Epidermal melanocyte (primary cell): Measurements from ENCODE around the gene MOB3B.

Source experiments
- DNase-seq: peaks from one replicate; pipeline ENCODE4 v3.0.0; 2011; ENCODE audit warnings: low spot score; ENCODE audit not compliant: insufficient read length

MOB3B gene

DNA sequence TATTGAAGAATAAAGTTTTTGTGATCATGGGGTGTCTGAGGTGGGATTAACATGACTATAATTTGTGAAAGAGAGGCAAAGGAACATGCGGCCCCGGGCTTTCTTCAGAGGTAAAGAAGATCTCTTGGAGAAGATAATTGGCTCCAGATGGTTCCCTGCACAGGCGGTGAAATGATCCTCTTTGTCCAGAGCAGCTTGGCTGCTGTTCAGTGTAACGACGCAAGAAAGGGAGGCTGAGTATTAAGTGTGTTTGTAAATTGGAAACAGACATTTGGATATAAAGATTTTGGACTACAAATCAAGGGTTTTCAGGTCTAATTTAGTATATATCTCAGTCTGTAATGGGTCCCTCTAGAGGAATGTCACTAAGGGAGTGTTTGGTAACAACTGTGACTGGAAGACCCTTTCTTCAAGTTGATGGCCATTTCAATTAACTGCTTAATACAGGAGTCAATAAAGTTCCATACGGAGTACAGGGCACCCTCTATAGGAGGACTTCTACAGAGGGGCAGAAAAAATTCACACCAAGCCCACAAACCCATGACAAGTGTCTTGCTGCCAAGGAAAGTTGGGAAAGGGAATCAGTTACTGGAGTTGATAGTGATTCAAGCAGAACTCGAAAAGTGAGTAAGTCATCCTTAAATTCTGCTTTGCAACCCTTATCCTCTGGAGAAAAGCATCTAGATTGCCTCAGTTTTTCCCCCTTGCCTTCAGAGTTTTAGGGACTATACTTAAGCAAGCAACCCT is 236.8 kb downstream of the MOB3B start:
- DNase-seq = peak; percentile 23

GRCh38 chr9:27291292-27291691 is 238.3 kb downstream of the MOB3B start:
- no peak for DNase-seq

GRCh38 chr9:27282269-27282668 is 247.3 kb downstream of the MOB3B start:
- DNase-seq = no peak

DNA sequence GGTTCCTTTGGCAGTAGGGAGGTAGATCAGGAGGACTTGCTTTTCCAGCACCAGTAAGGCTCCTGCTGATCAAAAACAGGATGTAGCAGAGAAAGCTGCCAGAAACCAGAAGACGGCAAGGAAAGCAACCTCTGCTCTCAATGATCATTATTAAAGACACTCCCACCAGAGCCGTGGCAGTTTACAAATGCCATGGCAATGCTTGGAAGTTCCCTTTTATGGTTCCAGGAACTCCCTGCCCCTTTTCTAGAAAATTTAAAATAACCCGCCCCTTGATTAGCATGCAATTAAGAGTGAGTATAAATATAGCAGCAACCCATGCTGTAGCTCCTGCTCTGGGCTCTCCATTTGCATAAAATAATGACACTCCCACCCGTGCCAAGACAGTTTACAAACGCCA is 248.8 kb downstream of the MOB3B start:
- no peak for DNase-seq

DNA sequence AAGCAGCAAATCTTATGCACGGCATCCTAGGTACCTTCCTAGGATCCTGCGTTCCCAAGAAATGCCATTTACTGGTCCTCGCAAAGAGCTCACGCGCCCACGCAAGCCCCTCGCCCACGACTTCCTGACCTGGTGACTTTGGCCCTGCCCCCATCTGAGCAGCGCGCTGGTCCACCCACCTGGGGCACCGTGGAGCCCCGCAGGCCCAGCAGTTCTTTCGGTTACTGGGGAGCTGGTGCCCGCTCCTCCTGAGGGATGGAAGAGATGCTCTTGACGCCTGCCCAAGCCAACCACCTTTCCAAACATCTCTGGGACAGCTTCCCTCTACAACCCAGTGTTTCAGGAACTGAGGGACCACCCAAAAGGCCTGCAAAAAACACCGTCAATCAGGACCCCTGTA is 249.4 kb downstream of the MOB3B start:
- DNase-seq = no peak

DNA sequence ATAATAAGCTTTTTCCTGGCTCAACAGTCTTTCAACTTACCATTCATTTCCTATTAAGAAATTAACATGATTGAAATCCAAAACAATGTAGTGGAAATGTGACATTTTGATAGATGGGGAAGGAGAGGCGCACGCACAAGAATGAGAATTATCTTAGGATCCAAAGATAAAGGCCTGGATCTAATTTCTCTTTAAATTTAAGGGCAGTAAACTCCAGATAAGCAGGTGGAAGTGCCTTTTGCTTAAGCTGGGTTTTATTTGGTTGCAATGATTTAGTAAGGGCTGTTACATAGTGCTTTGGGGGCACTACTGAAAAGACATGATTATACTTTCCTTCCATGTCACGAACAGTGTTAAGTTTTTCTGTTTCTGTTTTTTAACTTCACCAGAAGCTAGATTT is 250.0 kb downstream of the MOB3B start:
- DNase-seq = no peak

DNA sequence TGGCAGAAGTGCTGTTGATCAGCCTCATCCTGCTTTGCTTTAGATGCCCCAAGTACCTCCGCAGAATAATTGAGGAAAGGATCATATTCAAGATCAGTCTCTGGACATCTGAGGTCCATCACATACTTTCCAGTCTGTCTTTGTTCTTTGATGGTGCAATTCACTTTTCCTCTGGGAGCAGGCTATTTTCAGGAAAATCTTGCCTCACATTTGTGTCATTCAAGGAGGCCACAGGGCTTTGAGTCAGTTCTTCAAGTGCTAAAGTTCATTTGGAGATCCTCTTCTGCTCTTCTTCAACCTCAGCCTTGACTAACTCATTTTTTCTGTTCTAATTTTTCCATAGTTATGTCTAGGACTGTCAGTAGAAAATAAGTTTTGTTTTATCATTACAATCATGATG is 251.2 kb downstream of the MOB3B start:
- no peak for DNase-seq

DNA sequence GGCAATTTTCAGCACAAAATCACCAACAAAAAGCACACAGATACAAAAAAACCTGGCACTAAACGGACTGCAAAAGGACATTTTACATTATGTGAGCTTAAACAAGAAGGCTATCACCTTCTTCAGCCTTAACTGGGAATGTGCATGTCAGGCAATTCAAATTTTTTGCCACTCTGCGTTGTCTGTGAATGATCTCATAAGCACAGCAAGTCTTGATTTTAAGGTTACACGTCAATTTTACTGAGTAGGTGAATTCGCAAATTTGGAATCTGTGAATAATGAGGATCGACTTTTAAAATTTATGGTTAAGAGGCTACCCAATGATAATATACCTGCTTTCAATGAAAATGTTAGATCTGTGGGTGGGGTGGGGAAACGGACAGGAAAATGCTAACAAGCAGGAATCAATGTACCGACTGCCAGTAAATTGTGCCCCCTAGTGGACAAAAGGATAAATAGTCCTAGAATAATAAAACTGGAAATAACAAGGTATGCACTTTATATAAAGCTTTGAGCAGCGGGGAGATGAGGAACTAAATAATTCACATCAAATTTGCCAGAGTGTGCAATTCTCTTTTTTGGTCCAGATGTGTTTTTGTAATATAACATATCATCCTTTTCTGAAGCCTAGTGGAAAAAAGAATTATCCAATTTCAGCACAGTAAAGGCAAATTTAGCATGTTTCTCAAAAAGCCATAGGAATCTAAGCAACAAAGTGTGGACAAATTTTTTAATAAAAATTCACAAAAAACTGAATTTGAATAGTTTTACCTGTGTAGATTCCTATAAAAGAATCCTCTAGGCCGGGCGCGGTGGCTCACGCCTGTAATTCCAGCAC is 253.2 kb downstream of the MOB3B start:
- DNase-seq = peak; percentile 23
